H4 (cell line): ENCODE measurements around the gene PCYT1A. TPM values are rescaled to one million over a fixed set of nuclear protein-coding genes. Genes with fewer than 3 reads are reported as not detected.
"Not testable (repeated sequence)": the region's sequence is repeated elsewhere in the genome, so short reads cannot be mapped to it uniquely, and the experiment has no call there.

Source experiments
- DNase-seq: peaks from one replicate; pipeline ENCODE4 v3.0.0-alpha.2; 2015; ENCODE audit warnings: low spot score
- total RNA-seq: library from RNA; depleted of rRNA; stranded (reverse); fragments of >200 nt; shearing (Covaris generic); gene quantifications from 2 replicates; pipeline ENCODE4 v1.2.3, GENCODE V29; 2014

The PCYT1A gene
- total RNA-seq, 1 experiment from 2014 or later, result 74.3 TPM

GRCh38 chr3:196287090-196287439 lies 461 bp downstream of the PCYT1A start:
- no peak for DNase-seq

GRCh38 chr3:196284396-196284795 lies 3.1 kb downstream of the PCYT1A start:
- no peak for DNase-seq

- no peak for DNase-seq
Observed at GRCh38 chr3:196281962-196282361, 5.6 kb downstream of the PCYT1A start.

- DNase-seq, result no peak
Observed at GRCh38 chr3:196280689-196281440, 6.7 kb downstream of the PCYT1A start.

- no peak for DNase-seq
Observed at GRCh38 chr3:196275126-196275525, 12.4 kb downstream of the PCYT1A start.

GRCh38 chr3:196274585-196274984 lies 12.9 kb downstream of the PCYT1A start:
- DNase-seq, result no peak

GRCh38 chr3:196273655-196274054 lies 13.9 kb downstream of the PCYT1A start:
- no peak for DNase-seq

GRCh38 chr3:196272826-196273225 lies 14.7 kb downstream of the PCYT1A start:
- DNase-seq, result no peak

GRCh38 chr3:196270499-196270898 lies 17.0 kb downstream of the PCYT1A start:
- no peak for DNase-seq

GRCh38 chr3:196268284-196269163 lies 19.0 kb downstream of the PCYT1A start:
- peak; percentile 93 for DNase-seq

GRCh38 chr3:196263819-196264218 lies 23.7 kb downstream of the PCYT1A start:
- no peak for DNase-seq

- no peak for DNase-seq
Observed at GRCh38 chr3:196260784-196261183, 26.7 kb downstream of the PCYT1A start.

- no peak for DNase-seq
Observed at GRCh38 chr3:196255776-196256175, 31.8 kb downstream of the PCYT1A start.

GRCh38 chr3:196254376-196255283 lies 32.9 kb downstream of the PCYT1A start:
- no peak for DNase-seq

GRCh38 chr3:196251918-196252317 lies 35.6 kb downstream of the PCYT1A start:
- DNase-seq, result no peak

- peak; percentile 85 for DNase-seq
Observed at GRCh38 chr3:196246612-196247308, 40.8 kb downstream of the PCYT1A start.

- DNase-seq, result not testable (repeated sequence)
Observed at GRCh38 chr3:196244166-196244565, 43.4 kb downstream of the PCYT1A start.

GRCh38 chr3:196241704-196242103 lies 45.8 kb downstream of the PCYT1A start:
- DNase-seq, result no peak

- DNase-seq, result no peak
Observed at GRCh38 chr3:196240424-196240823, 47.1 kb downstream of the PCYT1A start.

GRCh38 chr3:196238612-196239560 lies 48.6 kb downstream of the PCYT1A start:
- no peak for DNase-seq
